Liver (tissue), 9 donors: ENCODE measurements around the gene STK17A. TPM values are rescaled to one million over a fixed set of nuclear protein-coding genes. Genes with fewer than 3 reads are reported as not detected.

Source experiments
- DNase-seq: peaks from one replicate; pipeline ENCODE4 v3.0.0-alpha.2; 2017; ENCODE audit warnings: low spot score
- H3K27ac ChIP-seq, 2 donors: one replicate each; pipeline ENCODE4 v1.7.0; 2013; ENCODE audit warnings: inconsistent platforms in 2 of 2, low read length in 2 of 2, control low read depth in 1 of 2, low read depth in 1 of 2, mild to moderate bottlenecking in 1 of 2
- H3K27me3 ChIP-seq, 4 donors: one replicate each; pipeline versions ENCODE4 v1.6.1 to v1.7.0; 2013; ENCODE audit warnings: low read length in 3 of 4, inconsistent platforms in 1 of 4, mild to moderate bottlenecking in 1 of 4, moderate library complexity in 1 of 4; ENCODE audit not compliant: control insufficient read depth in 4 of 4, insufficient read depth in 4 of 4
- H3K36me3 ChIP-seq, 4 donors: one replicate each; pipeline versions ENCODE4 v1.6.1 to v1.7.0; 2013; ENCODE audit warnings: low read length in 3 of 4, mild to moderate bottlenecking in 3 of 4, low read depth in 1 of 4, moderate library complexity in 1 of 4; ENCODE audit not compliant: control insufficient read depth in 4 of 4, insufficient read depth in 3 of 4
- H3K4me1 ChIP-seq, 4 donors: one replicate each; pipeline versions ENCODE4 v1.6.1 to v1.7.0; 2013; ENCODE audit warnings: low read length in 3 of 4, mild to moderate bottlenecking in 3 of 4, moderate library complexity in 1 of 4; ENCODE audit not compliant: control insufficient read depth in 4 of 4, insufficient read depth in 4 of 4
- H3K4me3 ChIP-seq, 3 donors: one replicate each; pipeline versions ENCODE4 v1.6.1 to v1.7.0; 2013; ENCODE audit warnings: low read length in 3 of 3, control low read depth in 1 of 3, low read depth in 1 of 3, mild to moderate bottlenecking in 1 of 3
- H3K9ac ChIP-seq, 2 donors: one replicate each; pipeline ENCODE4 v1.7.0; 2013; ENCODE audit warnings: low read length in 2 of 2, mild to moderate bottlenecking in 2 of 2, moderate library complexity in 2 of 2, control low read depth in 1 of 2, low read depth in 1 of 2
- H3K9me3 ChIP-seq, 4 donors: one replicate each; pipeline versions ENCODE4 v1.6.1 to v1.7.0; 2013; ENCODE audit warnings: low read length in 3 of 4; ENCODE audit not compliant: control insufficient read depth in 4 of 4
- EGR1 ChIP-seq, 2 donors: IDR thresholded peaks; 2 replicates each; pipeline ENCODE4 v1.6.1; 2016 to 2018; ENCODE audit warnings: antibody characterized with exemption in 2 of 2, low read depth in 2 of 2
- FOXA1 ChIP-seq: IDR thresholded peaks from 2 replicates; pipeline ENCODE4 v1.6.1; 2016; ENCODE audit warnings: antibody characterized with exemption
- FOXA2 ChIP-seq: IDR thresholded peaks from 2 replicates; pipeline ENCODE4 v1.6.1; 2016; ENCODE audit warnings: antibody characterized with exemption
- GABPA ChIP-seq, 2 donors: IDR thresholded peaks in 1 of 2; conservative IDR thresholded peaks in 1 of 2; 2 replicates each; pipeline ENCODE4 v1.6.1; 2016; ENCODE audit warnings: antibody characterized with exemption in 2 of 2, mild to moderate bottlenecking in 1 of 2, moderate library complexity in 1 of 2
- HNF4A ChIP-seq, 2 donors: conservative IDR thresholded peaks; 2 replicates each; pipeline ENCODE4 v1.6.1; 2016; ENCODE audit warnings: antibody characterized with exemption in 2 of 2, mild to moderate bottlenecking in 2 of 2
- HNF4G ChIP-seq: IDR thresholded peaks from 2 replicates; pipeline ENCODE4 v1.6.1; 2016; ENCODE audit warnings: antibody characterized with exemption
- JUND ChIP-seq, 2 donors: IDR thresholded peaks; 2 replicates each; pipeline ENCODE4 v1.6.1; 2016; ENCODE audit warnings: antibody characterized with exemption in 2 of 2
- NR2F2 ChIP-seq: IDR thresholded peaks from 2 replicates; pipeline ENCODE4 v1.6.1; 2016; ENCODE audit warnings: antibody characterized with exemption
- RXRA ChIP-seq, 2 donors: IDR thresholded peaks; 2 replicates each; pipeline ENCODE4 v1.6.1; 2017 to 2018; ENCODE audit warnings: antibody characterized with exemption in 2 of 2, mild to moderate bottlenecking in 1 of 2
- SP1 ChIP-seq: IDR thresholded peaks from 2 replicates; pipeline ENCODE4 v1.6.1; 2018; ENCODE audit warnings: antibody characterized with exemption, mild to moderate bottlenecking
- TAF1 ChIP-seq: conservative IDR thresholded peaks from 2 replicates; pipeline ENCODE4 v1.6.1; 2016; ENCODE audit warnings: antibody characterized with exemption, mild to moderate bottlenecking
- YY1 ChIP-seq: IDR thresholded peaks from 2 replicates; pipeline ENCODE4 v1.6.1; 2016; ENCODE audit warnings: antibody characterized with exemption, mild to moderate bottlenecking
- WGBS: extraction: QIAGEN DNeasy Blood & Tissue Kit; methylation state at CpG from one replicate; pipeline ENCODE4 v1.1.7; 2013; 5-methylcytosine and 5-hydroxymethylcytosine counted together
- polyA plus RNA-seq, 2 donors: library from polyadenylated mRNA; stranded (reverse) in 1 of 2; unstranded in 1 of 2; fragments of 200-250 nt in 1 of 2; fragments of >200 nt in 1 of 2; fragmentation: Nextera tagmentation in 1 of 2; extraction: Ambion mirVana in 1 of 2; gene quantifications; one replicate each; pipeline versions ENCODE4 v1.2.1 to v1.2.3, GENCODE V29; 2013 to 2015
- total RNA-seq, 2 donors: library from RNA; depleted of rRNA; stranded (reverse); fragments of >200 nt; gene quantifications; one replicate each; pipeline ENCODE4 v1.2.3, GENCODE V29; 2014
- TF ChIP-seq, protein P1 (sequence below): fragments of 150-350 bp; IDR thresholded peaks from 2 replicates; pipeline ENCODE4 v1.5.1; 2017; ENCODE audit warnings: improper control_type of control experiment, low read depth, low read length; ENCODE audit not compliant: missing input control
- TF ChIP-seq, protein P2 (sequence below): IDR thresholded peaks from 2 replicates; pipeline ENCODE4 v1.6.1; 2016; ENCODE audit warnings: antibody characterized with exemption
- TF ChIP-seq, protein P3 (sequence below): IDR thresholded peaks from 2 replicates; pipeline ENCODE4 v1.6.1; 2016; ENCODE audit warnings: antibody characterized with exemption
- donor health status: healthy.
- donor health status: healthy.
- donor health status: healthy.
- donor health status: healthy.
- donor health status: healthy.

Gene STK17A
- total and polyA plus RNA-seq, 4 donors: 3.0 to 18.2 (median 7.2) TPM

DNA sequence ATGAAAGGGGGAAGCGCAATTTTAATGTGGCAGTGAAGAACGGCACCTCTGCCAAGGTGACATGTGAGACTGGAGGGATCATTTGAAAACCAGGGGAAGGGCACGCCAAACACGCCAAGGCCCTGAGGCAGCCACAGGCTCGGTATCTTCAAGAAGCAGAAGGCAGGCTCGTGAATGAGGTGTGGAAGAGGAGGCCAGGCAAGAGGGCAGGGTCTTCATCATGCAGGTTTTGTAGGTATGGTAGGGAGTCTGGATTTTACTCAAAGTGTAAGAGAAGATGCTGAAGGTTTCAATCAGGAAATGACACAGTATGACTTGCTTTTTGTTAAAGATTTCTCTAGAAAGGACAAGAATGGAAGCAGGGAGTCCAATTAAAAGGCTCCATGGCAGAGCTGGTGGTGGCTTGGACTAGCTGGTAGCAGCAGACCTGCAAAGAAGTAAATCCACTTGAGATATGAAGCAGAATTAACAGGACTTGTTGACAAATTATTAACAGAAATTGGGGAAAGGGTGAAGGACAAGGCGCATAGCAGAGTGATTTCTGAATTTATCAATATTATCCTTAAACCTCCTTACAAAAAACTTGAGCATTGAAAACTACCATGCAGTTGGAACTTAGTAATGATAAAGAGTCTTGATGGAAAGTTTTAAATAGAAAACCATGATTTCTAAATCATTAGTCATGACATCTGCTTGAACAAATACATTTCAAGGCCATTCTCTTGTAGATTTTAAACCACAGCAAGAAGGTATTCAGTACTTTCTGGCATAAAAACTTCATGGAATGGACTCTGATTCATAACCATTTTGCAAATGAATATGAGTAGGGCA is 76.0 kb downstream of the STK17A start:
- TF ChIP-seq SP1 (peak; percentile 20), HNF4A (conservative IDR thresholded peaks at IDR 0.05) (peak in 1 of 2 donors; percentile 36), TAF1 (no peak), EGR1 (IDR thresholded peaks at IDR 0.05; ENCODE audit: low read depth in 2 of 2) (no peak), RXRA (IDR thresholded peaks at IDR 0.05) (peak in 1 of 2 donors; percentile 16)
- TF ChIP-seq, protein P1, sequence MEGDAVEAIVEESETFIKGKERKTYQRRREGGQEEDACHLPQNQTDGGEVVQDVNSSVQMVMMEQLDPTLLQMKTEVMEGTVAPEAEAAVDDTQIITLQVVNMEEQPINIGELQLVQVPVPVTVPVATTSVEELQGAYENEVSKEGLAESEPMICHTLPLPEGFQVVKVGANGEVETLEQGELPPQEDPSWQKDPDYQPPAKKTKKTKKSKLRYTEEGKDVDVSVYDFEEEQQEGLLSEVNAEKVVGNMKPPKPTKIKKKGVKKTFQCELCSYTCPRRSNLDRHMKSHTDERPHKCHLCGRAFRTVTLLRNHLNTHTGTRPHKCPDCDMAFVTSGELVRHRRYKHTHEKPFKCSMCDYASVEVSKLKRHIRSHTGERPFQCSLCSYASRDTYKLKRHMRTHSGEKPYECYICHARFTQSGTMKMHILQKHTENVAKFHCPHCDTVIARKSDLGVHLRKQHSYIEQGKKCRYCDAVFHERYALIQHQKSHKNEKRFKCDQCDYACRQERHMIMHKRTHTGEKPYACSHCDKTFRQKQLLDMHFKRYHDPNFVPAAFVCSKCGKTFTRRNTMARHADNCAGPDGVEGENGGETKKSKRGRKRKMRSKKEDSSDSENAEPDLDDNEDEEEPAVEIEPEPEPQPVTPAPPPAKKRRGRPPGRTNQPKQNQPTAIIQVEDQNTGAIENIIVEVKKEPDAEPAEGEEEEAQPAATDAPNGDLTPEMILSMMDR: no peak
- no peaks in the 10 kb centered on the region for H3K36me3 ChIP-seq
- 82% methylated on average over 7 of the region's 7 CpGs for WGBS
- no peak for DNase-seq
- peaks cover 6 to 16% (median 7%) of the 10 kb centered on the region in 4 donors for H3K4me1 ChIP-seq
- no peak overlapping the region for H3K4me3 ChIP-seq
- no peaks in the 10 kb centered on the region for H3K27me3 ChIP-seq
- no peak overlapping the region for H3K9ac ChIP-seq
- H3K9me3 ChIP-seq: no peaks in the 10 kb centered on the region
- peak overlapping the region; percentile 51 to 74 for H3K27ac ChIP-seq

DNA sequence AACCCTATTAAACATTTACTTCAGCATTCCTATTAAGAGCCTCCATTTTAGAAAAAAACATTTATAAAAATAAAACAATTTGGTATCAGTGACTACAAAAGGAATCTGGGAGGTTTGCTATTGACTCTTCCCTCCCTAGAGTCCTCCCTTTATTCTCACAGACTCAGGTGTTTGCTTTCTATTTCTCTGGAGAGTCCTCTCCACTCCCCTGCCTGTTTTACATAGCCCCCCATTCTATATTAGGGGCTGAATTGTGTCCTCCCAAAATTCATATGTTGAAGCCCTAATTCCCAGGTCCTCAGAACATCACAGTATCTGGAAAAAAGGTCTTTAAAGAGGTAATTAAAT is 76.6 kb downstream of the STK17A start:
- no peak overlapping the region for H3K27ac ChIP-seq
- H3K9me3 ChIP-seq: no peaks in the 10 kb centered on the region
- H3K36me3 ChIP-seq: no peaks in the 10 kb centered on the region
- no peak overlapping the region for H3K4me3 ChIP-seq
- H3K4me1 ChIP-seq: peaks cover 6 to 16% (median 7%) of the 10 kb centered on the region in 4 donors
- DNase-seq: no peak
- TF ChIP-seq YY1 (no peak), SP1 (no peak), JUND (IDR thresholded peaks at IDR 0.05) (no peak), NR2F2 (no peak), FOXA1 (no peak), GABPA (IDR thresholded peaks at IDR 0.05 in 1 of 2, conservative IDR thresholded peaks at IDR 0.05 in 1 of 2) (no peak), TAF1 (no peak), FOXA2 (no peak), HNF4G (no peak)
- TF ChIP-seq, protein P2, sequence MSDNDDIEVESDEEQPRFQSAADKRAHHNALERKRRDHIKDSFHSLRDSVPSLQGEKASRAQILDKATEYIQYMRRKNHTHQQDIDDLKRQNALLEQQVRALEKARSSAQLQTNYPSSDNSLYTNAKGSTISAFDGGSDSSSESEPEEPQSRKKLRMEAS: no peak
- no peaks in the 10 kb centered on the region for H3K27me3 ChIP-seq
- no peak overlapping the region for H3K9ac ChIP-seq

DNA sequence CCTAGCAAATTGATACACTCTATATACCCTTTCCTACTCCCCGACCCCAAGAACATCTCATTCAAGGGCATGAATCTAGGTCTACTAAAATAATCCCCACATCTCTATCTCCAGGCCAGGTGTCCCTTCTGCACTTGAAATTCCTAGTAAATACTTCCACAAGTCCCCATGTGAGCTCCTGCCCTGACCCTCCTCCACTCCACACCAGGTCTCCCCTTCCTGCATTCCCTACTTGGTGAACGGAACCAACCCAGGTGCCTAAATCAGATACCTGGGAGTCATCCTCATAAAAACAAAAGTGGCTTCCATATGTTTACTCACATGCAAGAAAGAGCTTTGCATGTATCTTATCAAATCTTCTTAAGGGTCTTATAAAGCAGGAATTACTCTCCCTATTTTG is 77.2 kb downstream of the STK17A start:
- WGBS: 95% methylated on average over 2 of the region's 2 CpGs
- peaks cover 6 to 16% (median 7%) of the 10 kb centered on the region in 4 donors for H3K4me1 ChIP-seq

More for the DNA sequence above, 77.2 kb downstream of the STK17A start:
- no peak for DNase-seq
- no peaks in the 10 kb centered on the region for H3K36me3 ChIP-seq
- H3K4me3 ChIP-seq: no peak overlapping the region
- H3K27ac ChIP-seq: no peak overlapping the region
- no peaks in the 10 kb centered on the region for H3K27me3 ChIP-seq
- no peaks in the 10 kb centered on the region for H3K9me3 ChIP-seq
- H3K9ac ChIP-seq: no peak overlapping the region
- TF ChIP-seq HNF4G (no peak), FOXA2 (no peak), TAF1 (no peak), GABPA (IDR thresholded peaks at IDR 0.05 in 1 of 2, conservative IDR thresholded peaks at IDR 0.05 in 1 of 2) (no peak), NR2F2 (no peak)
- TF ChIP-seq, protein P3, sequence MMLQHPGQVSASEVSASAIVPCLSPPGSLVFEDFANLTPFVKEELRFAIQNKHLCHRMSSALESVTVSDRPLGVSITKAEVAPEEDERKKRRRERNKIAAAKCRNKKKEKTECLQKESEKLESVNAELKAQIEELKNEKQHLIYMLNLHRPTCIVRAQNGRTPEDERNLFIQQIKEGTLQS: no peak
